Caco-2 (cell line): Measurements from ENCODE around the gene FLYWCH2. TPM values are rescaled to one million over a fixed set of nuclear protein-coding genes. Genes with fewer than 3 reads are reported as not detected.

Source experiments
- BruUV-seq: library from RNA; stranded (reverse); fragments of 400-500 nt; replicated peaks from 2 replicates; lab custom pipeline; 2021; lab: Mats Ljungman, UMichigan
- CTCF ChIA-PET: fragments of 300-600 bp; sonication (Branson Sonifier 250); formaldehyde crosslinking; loops from one replicate; lab custom pipeline; 2022; ENCODE audit warnings: antibody characterized with exemption; lab: Charles Lee
- POLR2A ChIA-PET: fragments of 300-600 bp; sonication (Branson Sonifier 250); formaldehyde crosslinking; loops from one replicate; lab custom pipeline; 2022; ENCODE audit warnings: antibody characterized with exemption; lab: Charles Lee
- DNase-seq, 2 experiments: peaks; one replicate each; pipeline versions ENCODE4 v3.0.0 to v3.0.0-alpha.2; 2020 to 2022
- H3K27me3 ChIP-seq: replicated peaks from 2 replicates; pipeline ENCODE4 v1.6.0; 2011; ENCODE audit warnings: low read length; ENCODE audit not compliant: control insufficient read depth, insufficient read depth
- H3K36me3 ChIP-seq: 2 replicates; pipeline ENCODE4 v1.5.1; 2011; ENCODE audit warnings: low read length; ENCODE audit not compliant: control insufficient read depth, insufficient read depth
- H3K4me1 ChIP-seq: fragments of 250-450 bp; sonication (Bioruptor Pico); 2 replicates; pipeline ENCODE4 v1.5.1; 2020; ENCODE audit warnings: mild to moderate bottlenecking
- H3K4me3 ChIP-seq: 2 replicates; pipeline ENCODE4 v1.5.1; 2011; ENCODE audit warnings: low read depth, mild to moderate bottlenecking, control low read depth, low read length
- H3K9me3 ChIP-seq: fragments of 250-450 bp; sonication (Bioruptor Pico); 2 replicates; pipeline ENCODE4 v1.5.1; 2020; ENCODE audit warnings: mild to moderate bottlenecking, moderate library complexity
- H3K27ac Mint-ChIP-seq: one replicate; pipeline ENCODE4 v1.8.0; 2022; ENCODE audit warnings: mixed read lengths; ENCODE audit not compliant: unreplicated experiment
- H3K27me3 Mint-ChIP-seq: one replicate; pipeline ENCODE4 v1.8.0; 2022; ENCODE audit warnings: mixed read lengths; ENCODE audit not compliant: insufficient read depth, unreplicated experiment
- H3K36me3 Mint-ChIP-seq: one replicate; pipeline ENCODE4 v1.8.0; 2022; ENCODE audit warnings: mild to moderate bottlenecking, mixed read lengths; ENCODE audit not compliant: insufficient read depth, unreplicated experiment
- H3K4me1 Mint-ChIP-seq: one replicate; pipeline ENCODE4 v1.8.0; 2022; ENCODE audit warnings: low read depth, mixed read lengths; ENCODE audit not compliant: unreplicated experiment
- H3K4me3 Mint-ChIP-seq: one replicate; pipeline ENCODE4 v1.8.0; 2022; ENCODE audit warnings: mild to moderate bottlenecking, moderate library complexity, mixed read lengths; ENCODE audit not compliant: unreplicated experiment
- H3K9me3 Mint-ChIP-seq: one replicate; pipeline ENCODE4 v1.8.0; 2022; ENCODE audit warnings: mixed read lengths; ENCODE audit not compliant: unreplicated experiment
- CTCF ChIP-seq, 2 experiments: fragments of 200-600 bp in 1 of 2; IDR thresholded peaks; 1 replicate in 1 of 2; 2 replicates in 1 of 2; pipeline versions ENCODE4 v1.5.1 to v1.8.0; 2011 to 2022; ENCODE audit warnings: antibody characterized with exemption in 1 of 2, control low read depth in 1 of 2, inconsistent platforms in 1 of 2, low read depth in 1 of 2, low read length in 1 of 2, mild to moderate bottlenecking in 1 of 2, moderate library complexity in 1 of 2; ENCODE audit not compliant: insufficient read depth in 1 of 2, severe bottlenecking in 1 of 2, unreplicated experiment in 1 of 2
- intact Hi-C: fragments of 100-400 bp; cut with micrococcal nuclease; formaldehyde crosslinking; loops from one replicate; pipeline ENCODE4 v1.10.0; 2022; ENCODE audit not compliant: unreplicated experiment
- total RNA-seq: library from RNA; stranded (reverse); gene quantifications from 2 replicates; pipeline ENCODE4 v1.2.3, GENCODE V29; 2022

Gene FLYWCH2
- total RNA-seq, 1 experiment from 2014 or later = 28.7 TPM

DNA sequence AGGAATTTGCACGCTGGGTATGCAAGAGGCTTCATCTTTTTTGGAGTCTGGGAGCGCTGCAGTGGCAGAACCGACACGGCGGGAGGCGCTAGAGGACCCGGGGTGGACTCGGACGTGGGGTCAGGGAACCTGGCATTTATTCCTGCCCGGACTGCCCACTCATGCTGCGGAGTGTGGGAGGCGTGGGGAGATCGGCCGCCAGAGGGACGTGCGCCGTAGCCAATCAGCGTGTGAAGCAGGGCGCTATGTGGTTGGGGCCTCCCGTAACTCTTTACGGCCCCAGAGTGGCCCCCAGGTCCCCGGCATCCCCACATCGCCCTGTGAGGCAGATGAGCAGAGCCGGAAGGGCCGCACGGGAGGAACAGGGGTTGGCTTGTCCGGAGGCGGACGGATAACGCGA, 11.2 kb downstream of the FLYWCH2 start:
- no peak for TF ChIP-seq CTCF (IDR thresholded peaks at IDR 0.05; ENCODE audit: insufficient read depth in 1 of 2, low read depth in 1 of 2, low read length in 1 of 2, severe bottlenecking in 1 of 2, unreplicated experiment in 1 of 2)
- no peak overlapping the region for H3K4me3 Mint-ChIP-seq
- no peak for DNase-seq
- ChIA-PET POLR2A (no interaction called here), CTCF (no interaction called here)
- H3K27me3 Mint-ChIP-seq = no peaks in the 10 kb centered on the region
- no peak overlapping the region for H3K4me3 ChIP-seq
- no peak overlapping the region for H3K27ac Mint-ChIP-seq
- H3K9me3 ChIP-seq = no peaks in the 10 kb centered on the region
- no peaks in the 10 kb centered on the region; the same call in 1 of the 2 replicates for H3K36me3 ChIP-seq
- no peaks in the 10 kb centered on the region for H3K4me1 Mint-ChIP-seq
- H3K9me3 Mint-ChIP-seq = no peaks in the 10 kb centered on the region
- no peaks in the 10 kb centered on the region for H3K36me3 Mint-ChIP-seq
- H3K27me3 ChIP-seq = no peaks in the 10 kb centered on the region
- intact Hi-C loops = no loop called here
- BruUV-seq = no TSS peak
- peaks cover 19% of the 10 kb centered on the region for H3K4me1 ChIP-seq

DNA sequence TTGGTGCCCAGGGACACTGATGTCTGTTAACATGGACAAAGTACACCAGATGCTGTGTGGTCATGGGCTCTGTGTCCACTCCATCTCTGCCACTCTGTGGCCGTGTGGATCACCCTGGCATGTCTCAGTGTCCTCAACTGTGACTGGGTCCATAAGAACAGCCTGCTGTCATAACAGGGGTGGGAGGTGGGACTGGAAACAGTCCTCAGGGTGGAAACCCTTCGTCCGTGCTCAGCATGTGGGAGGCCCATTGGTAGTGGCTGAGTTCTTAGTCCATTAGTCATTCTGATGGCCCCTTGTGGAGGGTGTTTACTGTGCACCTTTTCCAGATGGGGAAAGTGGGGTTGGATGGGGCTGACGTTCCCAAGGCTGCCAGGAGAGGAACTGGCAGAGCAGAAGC, 12.8 kb downstream of the FLYWCH2 start:
- Histone ChIP-seq H3K9me3 (no peaks in the 10 kb centered on the region), H3K36me3 (no peaks in the 10 kb centered on the region; the same call in 1 of the 2 replicates), H3K27me3 (no peaks in the 10 kb centered on the region), H3K4me3 (no peak overlapping the region), H3K4me1 (peaks cover 25% of the 10 kb centered on the region)
- H3K36me3 Mint-ChIP-seq = no peaks in the 10 kb centered on the region
- no peaks in the 10 kb centered on the region for H3K27me3 Mint-ChIP-seq
- H3K4me3 Mint-ChIP-seq = no peak overlapping the region
- TF ChIP-seq CTCF (IDR thresholded peaks at IDR 0.05; ENCODE audit: insufficient read depth in 1 of 2, low read depth in 1 of 2, low read length in 1 of 2, severe bottlenecking in 1 of 2, unreplicated experiment in 1 of 2) = no peak
- no peak overlapping the region for H3K27ac Mint-ChIP-seq
- H3K4me1 Mint-ChIP-seq = no peaks in the 10 kb centered on the region
- DNase-seq = peak in 1 of 2 experiments; percentile 28
- ChIA-PET CTCF (no interaction called here), POLR2A (no interaction called here)
- H3K9me3 Mint-ChIP-seq = no peaks in the 10 kb centered on the region
- intact Hi-C loops = no loop called here
- BruUV-seq = no TSS peak

DNA sequence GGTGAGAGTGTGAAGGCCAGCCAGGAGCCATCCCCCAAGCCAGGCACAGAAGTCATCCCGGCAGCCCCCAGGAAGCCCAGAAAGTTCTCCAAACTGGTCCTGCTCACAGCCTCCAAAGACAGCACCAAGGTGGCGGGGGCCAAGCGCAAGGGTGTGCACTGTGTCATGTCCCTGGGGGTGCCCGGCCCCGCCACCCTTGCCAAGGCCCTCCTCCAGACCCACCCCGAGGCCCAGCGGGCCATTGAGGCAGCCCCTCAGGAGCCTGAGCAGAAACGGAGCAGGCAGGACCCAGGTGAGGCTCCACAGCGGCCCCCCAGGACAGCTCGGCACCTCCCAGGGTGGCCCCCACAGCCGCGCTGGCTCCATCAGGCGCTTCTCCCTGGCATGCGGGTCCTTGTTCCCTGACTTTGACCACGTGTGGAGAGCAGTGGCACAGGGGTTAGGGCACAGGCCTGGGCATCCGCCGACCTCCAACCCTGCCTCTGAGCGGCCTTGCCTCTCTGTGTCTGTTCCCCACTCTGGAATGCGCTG, 13.5 kb downstream of the FLYWCH2 start:
- POLR2A ChIA-PET = no interaction called here
- Histone ChIP-seq H3K4me1 (peaks cover 25% of the 10 kb centered on the region), H3K27me3 (no peaks in the 10 kb centered on the region), H3K9me3 (no peaks in the 10 kb centered on the region), H3K36me3 (no peaks in the 10 kb centered on the region; the same call in 1 of the 2 replicates), H3K4me3 (no peak overlapping the region)
- no peak for TF ChIP-seq CTCF (IDR thresholded peaks at IDR 0.05; ENCODE audit: insufficient read depth in 1 of 2, low read depth in 1 of 2, low read length in 1 of 2, severe bottlenecking in 1 of 2, unreplicated experiment in 1 of 2)
- no peaks in the 10 kb centered on the region for H3K27me3 Mint-ChIP-seq
- H3K4me1 Mint-ChIP-seq = no peaks in the 10 kb centered on the region
- H3K4me3 Mint-ChIP-seq = no peak overlapping the region
- no peaks in the 10 kb centered on the region for H3K9me3 Mint-ChIP-seq
- H3K36me3 Mint-ChIP-seq = no peaks in the 10 kb centered on the region
- BruUV-seq = no TSS peak
- intact Hi-C loops = no loop called here
- no peak for DNase-seq
- CTCF ChIA-PET = interaction anchor here (1.2 kb wide), 1 partner anchor 14 kb away, joined by 4 read pairs; the partner anchor contains the start of gene FLYWCH2
- H3K27ac Mint-ChIP-seq = no peak overlapping the region
